HEK293 (cell line): ENCODE measurements around the gene HERC3.

ENCODE experiments used
- CTCF ChIP-seq: fragments of 450-650 bp; formaldehyde crosslinking; IDR thresholded peaks from 2 replicates; pipeline ENCODE4 v1.5.1; 2016; ENCODE audit warnings: missing biosample characterization, missing genetic modification characterization
- INSM2 ChIP-seq: fragments of 450-650 bp; formaldehyde crosslinking; IDR thresholded peaks from 2 replicates; pipeline ENCODE4 v1.5.1; 2016; ENCODE audit warnings: missing biosample characterization, missing genetic modification characterization
- KLF16 ChIP-seq: fragments of 450-650 bp; formaldehyde crosslinking; IDR thresholded peaks from 2 replicates; pipeline ENCODE4 v1.5.1; 2017; ENCODE audit warnings: missing biosample characterization, missing genetic modification characterization
- PATZ1 ChIP-seq: fragments of 450-650 bp; formaldehyde crosslinking; IDR thresholded peaks from 2 replicates; pipeline ENCODE4 v1.5.1; 2016; ENCODE audit warnings: missing biosample characterization, missing genetic modification characterization
- REST ChIP-seq: fragments of 450-650 bp; formaldehyde crosslinking; IDR thresholded peaks from 2 replicates; pipeline ENCODE4 v1.5.1; 2016; ENCODE audit warnings: missing biosample characterization, missing genetic modification characterization
- SP2 ChIP-seq: fragments of 450-650 bp; formaldehyde crosslinking; IDR thresholded peaks from 2 replicates; pipeline ENCODE4 v1.5.1; 2016; ENCODE audit warnings: missing biosample characterization, missing genetic modification characterization
- TCF7L2 ChIP-seq: IDR thresholded peaks from 2 replicates; pipeline ENCODE4 v1.6.1; 2011; ENCODE audit warnings: low read depth, mild to moderate bottlenecking, inconsistent platforms, low read length, moderate library complexity, borderline replicate concordance
- YY1 ChIP-seq: fragments of 450-650 bp; formaldehyde crosslinking; IDR thresholded peaks from 2 replicates; pipeline ENCODE4 v1.5.1; 2018; ENCODE audit warnings: missing biosample characterization, missing genetic modification characterization
- ZFP41 ChIP-seq: fragments of 450-650 bp; formaldehyde crosslinking; IDR thresholded peaks from 2 replicates; pipeline ENCODE4 v1.5.1; 2016; ENCODE audit warnings: missing biosample characterization, missing genetic modification characterization, borderline replicate concordance
- ZNF146 ChIP-seq: fragments of 450-650 bp; formaldehyde crosslinking; IDR thresholded peaks from 2 replicates; pipeline ENCODE4 v1.5.1; 2016; ENCODE audit warnings: missing biosample characterization, missing genetic modification characterization
- ZNF266 ChIP-seq: fragments of 450-650 bp; formaldehyde crosslinking; IDR thresholded peaks from 2 replicates; pipeline ENCODE4 v1.5.1; 2016; ENCODE audit warnings: missing biosample characterization, missing genetic modification characterization, low read depth
- ZNF423 ChIP-seq: fragments of 450-650 bp; formaldehyde crosslinking; IDR thresholded peaks from 2 replicates; pipeline ENCODE4 v1.5.1; 2016; ENCODE audit warnings: missing biosample characterization, missing genetic modification characterization

- TF ChIP-seq CTCF (tag by site-specific recombination): no peak
- TF ChIP-seq PATZ1: no peak
- no peak for TF ChIP-seq REST (tag by site-specific recombination)
- no peak for TF ChIP-seq INSM2 (tag by site-specific recombination)
- TF ChIP-seq SP2: no peak
- TF ChIP-seq ZNF146 (tag by site-specific recombination): no peak
- TF ChIP-seq ZFP41 (tag by site-specific recombination): no peak
- TF ChIP-seq ZNF266 (tag by site-specific recombination): no peak
- no peak for TF ChIP-seq TCF7L2
- TF ChIP-seq YY1 (tag by site-specific recombination): no peak
- TF ChIP-seq KLF16: no peak
- TF ChIP-seq ZNF423 (tag by site-specific recombination): no peak
These were observed 30.8 kb downstream of the HERC3 start for GRCh38 chr4:88623097-88623496.
